ENCODE results near the gene CAD.
"Not testable (repeated sequence)": the region's sequence is repeated elsewhere in the genome, so short reads cannot be mapped to it uniquely, and the experiment has no call there.

The CAD gene

GRCh38 chr2:27255187-27255586 lies 38.0 kb downstream of the CAD start:
- DNase-seq (ENCODE audit: low read depth in 1 of 2, low spot score in 1 of 2): no peak

- no peak for DNase-seq (ENCODE audit: low read depth in 1 of 2, low spot score in 1 of 2)
Measured at GRCh38 chr2:27255660-27256059, 38.5 kb downstream of the CAD start.

GRCh38 chr2:27256855-27257454 lies 39.8 kb downstream of the CAD start:
- no peak for DNase-seq (ENCODE audit: low read depth in 1 of 2, low spot score in 1 of 2)

GRCh38 chr2:27258051-27258450 lies 40.9 kb downstream of the CAD start:
- no peak for DNase-seq (ENCODE audit: low read depth in 1 of 2, low spot score in 1 of 2)

- DNase-seq (ENCODE audit: low read depth in 1 of 2, low spot score in 1 of 2): no peak
Measured at GRCh38 chr2:27261241-27261925, 44.2 kb downstream of the CAD start.

- DNase-seq (ENCODE audit: low read depth in 1 of 2, low spot score in 1 of 2): no peak
Measured at GRCh38 chr2:27261926-27262298, 44.7 kb downstream of the CAD start.

GRCh38 chr2:27262379-27263286 lies 45.5 kb downstream of the CAD start, which contains the start of gene SLC30A3:
Gene SLC30A3, minus strand, starts transcription at chr2:27263047. Its CDS starts 141 bp downstream, at chr2:27262906.
- peak; percentile 33 to 51 for DNase-seq (ENCODE audit: low read depth in 1 of 2, low spot score in 1 of 2)

GRCh38 chr2:27263287-27264252 lies 46.4 kb downstream of the CAD start:
- DNase-seq (ENCODE audit: low read depth in 1 of 2, low spot score in 1 of 2): no peak

- no peak for DNase-seq (ENCODE audit: low read depth in 1 of 2, low spot score in 1 of 2)
Measured at GRCh38 chr2:27264253-27264752, 47.1 kb downstream of the CAD start.

- peak in 1 of 2 donors; percentile 47 for DNase-seq (ENCODE audit: low read depth in 1 of 2, low spot score in 1 of 2)
Measured at GRCh38 chr2:27264753-27265535, 47.8 kb downstream of the CAD start.

- DNase-seq (ENCODE audit: low read depth in 1 of 2, low spot score in 1 of 2): no peak
Measured at GRCh38 chr2:27265536-27265870, 48.3 kb downstream of the CAD start.

GRCh38 chr2:27268296-27268695 lies 51.1 kb downstream of the CAD start:
- DNase-seq (ENCODE audit: low read depth in 1 of 2, low spot score in 1 of 2): not testable (repeated sequence)

GRCh38 chr2:27270131-27270530 lies 53.0 kb downstream of the CAD start:
- DNase-seq (ENCODE audit: low read depth in 1 of 2, low spot score in 1 of 2): no peak

GRCh38 chr2:27270670-27271069 lies 53.5 kb downstream of the CAD start:
- no peak for DNase-seq (ENCODE audit: low read depth in 1 of 2, low spot score in 1 of 2)

- DNase-seq (ENCODE audit: low read depth in 1 of 2, low spot score in 1 of 2): no peak
Measured at GRCh38 chr2:27271631-27272340, 54.6 kb downstream of the CAD start.

- DNase-seq (ENCODE audit: low read depth in 1 of 2, low spot score in 1 of 2): not testable (repeated sequence)
Measured at GRCh38 chr2:27272537-27273522, 55.7 kb downstream of the CAD start.

GRCh38 chr2:27275211-27276150 lies 58.3 kb downstream of the CAD start, which contains the start of gene DNAJC5G:
Gene DNAJC5G, plus strand, starts transcription at chr2:27275433. Its CDS starts 1,296 bp downstream, at chr2:27276729.
- no peak for DNase-seq (ENCODE audit: low read depth in 1 of 2, low spot score in 1 of 2)

Measured in activated T-helper 1 cell treated with anti-CD3 and anti-CD28 coated beads, Interleukin-2, amount 50 U/mL, for 16 hours (primary cell).